Upper lobe of right lung (tissue), 1 donor: Measurements from ENCODE around the gene LONP1. TPM values are rescaled to one million over a fixed set of nuclear protein-coding genes. Genes with fewer than 3 reads are reported as not detected.

Source experiments
- ATAC-seq: fragments of 200-7000 bp; cut with Tn5 transposase; one replicate; pipeline ENCODE4 v1.9.1; 2020; ENCODE audit warnings: mild to moderate bottlenecking, moderate library complexity
- DNase-seq: peaks from one replicate; pipeline ENCODE4 v3.0.0-alpha.2; 2020
- H3K27ac ChIP-seq: fragments of 200-600 bp; one replicate; pipeline ENCODE4 v1.8.0; 2022
- H3K27me3 ChIP-seq: fragments of 200-600 bp; one replicate; pipeline ENCODE4 v1.8.0; 2022; ENCODE audit warnings: mild to moderate bottlenecking
- H3K36me3 ChIP-seq: fragments of 200-600 bp; one replicate; pipeline ENCODE4 v1.8.0; 2022
- H3K4me1 ChIP-seq: fragments of 200-600 bp; one replicate; pipeline ENCODE4 v1.8.0; 2022
- H3K4me3 ChIP-seq: fragments of 200-600 bp; one replicate; pipeline ENCODE4 v1.8.0; 2022; ENCODE audit warnings: mild to moderate bottlenecking
- H3K9me3 ChIP-seq: fragments of 200-600 bp; one replicate; pipeline ENCODE4 v1.8.0; 2022
- intact Hi-C: fragments of 100-400 bp; cut with DNase I; formaldehyde crosslinking; loops from one replicate; pipeline ENCODE4 v1.11.0; 2022
- total RNA-seq: library from RNA; stranded (reverse); fragmentation: NEBNext Ultra II Directional; extraction: Animal tissue kit (Norgen Biotek cat#: 25700); gene quantifications from one replicate; pipeline ENCODE4 v1.2.1, GENCODE V29; 2021
- TF ChIP-seq, protein P1 (sequence below): fragments of 200-600 bp; IDR thresholded peaks from one replicate; pipeline ENCODE4 v1.8.0; 2022; ENCODE audit warnings: antibody characterized with exemption
- donor health status: DM: no; HTN: yes; CAD: no; lungs with severe emphysema.

Gene LONP1
- total RNA-seq, 1 donor from 2014 or later: 79.1 TPM

DNA sequence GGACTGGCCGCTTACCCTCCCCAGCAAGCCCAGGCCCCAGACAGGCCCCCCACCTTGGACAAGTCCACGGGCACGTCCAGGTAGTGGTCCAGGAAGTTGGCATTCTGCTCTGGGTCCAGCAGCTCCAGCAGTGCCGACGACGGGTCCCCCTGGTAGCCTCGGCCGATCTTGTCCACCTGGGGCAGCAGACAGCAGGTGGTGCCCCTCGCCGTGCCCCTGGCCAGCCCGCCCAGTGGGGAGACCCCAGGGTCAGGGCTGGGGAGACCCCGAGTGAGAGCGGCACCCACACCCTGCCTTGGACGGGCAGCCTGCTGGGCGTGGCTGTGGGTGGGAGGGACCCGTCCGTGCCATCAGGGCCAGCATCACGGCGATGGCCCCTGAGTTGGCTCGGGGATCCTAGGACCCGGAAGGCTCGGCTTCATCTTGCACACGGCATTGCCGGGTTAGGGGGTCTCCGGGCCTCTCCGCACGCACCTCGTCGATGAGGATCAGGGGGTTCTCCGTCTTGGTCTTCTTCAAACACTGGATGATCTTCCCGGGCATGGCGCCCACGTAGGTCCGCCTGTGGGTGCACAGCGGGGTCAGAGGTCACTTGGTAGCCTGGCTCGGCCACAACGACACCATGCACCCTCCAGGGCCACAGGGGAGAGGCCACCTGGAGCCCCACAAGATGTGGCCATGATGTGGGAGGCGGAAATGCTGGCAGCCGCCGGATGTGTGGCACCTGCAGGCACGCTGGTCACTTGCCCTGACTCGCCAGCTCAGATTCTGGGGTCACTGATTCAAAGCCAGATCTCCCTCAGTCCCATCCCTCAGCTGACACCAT, 23.5 kb downstream of the LONP1 start:
- H3K9me3 ChIP-seq: no peaks in the 10 kb centered on the region
- H3K36me3 ChIP-seq: peaks cover 89% of the 10 kb centered on the region
- intact Hi-C loops: no loop called here
- no peak overlapping the region for H3K27ac ChIP-seq
- DNase-seq (no peak), ATAC-seq (no peak)
- peaks cover 9% of the 10 kb centered on the region for H3K4me1 ChIP-seq
- TF ChIP-seq, protein P1, sequence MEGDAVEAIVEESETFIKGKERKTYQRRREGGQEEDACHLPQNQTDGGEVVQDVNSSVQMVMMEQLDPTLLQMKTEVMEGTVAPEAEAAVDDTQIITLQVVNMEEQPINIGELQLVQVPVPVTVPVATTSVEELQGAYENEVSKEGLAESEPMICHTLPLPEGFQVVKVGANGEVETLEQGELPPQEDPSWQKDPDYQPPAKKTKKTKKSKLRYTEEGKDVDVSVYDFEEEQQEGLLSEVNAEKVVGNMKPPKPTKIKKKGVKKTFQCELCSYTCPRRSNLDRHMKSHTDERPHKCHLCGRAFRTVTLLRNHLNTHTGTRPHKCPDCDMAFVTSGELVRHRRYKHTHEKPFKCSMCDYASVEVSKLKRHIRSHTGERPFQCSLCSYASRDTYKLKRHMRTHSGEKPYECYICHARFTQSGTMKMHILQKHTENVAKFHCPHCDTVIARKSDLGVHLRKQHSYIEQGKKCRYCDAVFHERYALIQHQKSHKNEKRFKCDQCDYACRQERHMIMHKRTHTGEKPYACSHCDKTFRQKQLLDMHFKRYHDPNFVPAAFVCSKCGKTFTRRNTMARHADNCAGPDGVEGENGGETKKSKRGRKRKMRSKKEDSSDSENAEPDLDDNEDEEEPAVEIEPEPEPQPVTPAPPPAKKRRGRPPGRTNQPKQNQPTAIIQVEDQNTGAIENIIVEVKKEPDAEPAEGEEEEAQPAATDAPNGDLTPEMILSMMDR: no peak
- H3K4me3 ChIP-seq: no peak overlapping the region
- H3K27me3 ChIP-seq: no peaks in the 10 kb centered on the region

DNA sequence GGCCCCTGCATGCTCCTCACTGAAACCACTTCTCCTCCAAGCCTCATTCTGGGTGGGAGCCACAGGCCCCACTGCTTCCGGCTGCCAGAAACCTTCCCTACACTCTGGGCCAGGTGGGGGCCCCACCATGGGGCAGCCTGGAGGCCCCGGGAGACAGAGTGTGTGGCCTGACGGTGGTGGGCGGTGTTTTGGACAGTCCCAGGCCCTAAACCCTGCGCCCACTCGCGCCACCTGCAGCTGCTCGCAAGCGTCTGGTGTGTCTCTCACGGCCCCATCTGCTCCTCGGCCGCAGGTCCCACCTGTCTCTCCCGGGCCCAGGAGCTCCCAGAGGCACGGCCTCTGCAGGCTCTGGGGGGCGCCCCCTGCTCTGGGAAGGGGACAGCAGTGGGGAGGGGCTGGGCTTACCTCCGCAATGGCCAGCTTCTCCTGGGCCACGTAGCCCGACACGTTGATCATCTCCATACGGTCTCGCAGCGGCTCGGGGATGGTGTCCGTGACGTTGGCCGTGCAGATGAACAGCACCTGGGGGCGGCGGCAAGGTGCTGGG, 24.2 kb downstream of the LONP1 start:
- no peaks in the 10 kb centered on the region for H3K9me3 ChIP-seq
- peaks cover 84% of the 10 kb centered on the region for H3K36me3 ChIP-seq
- no peaks in the 10 kb centered on the region for H3K27me3 ChIP-seq
- no peak for ATAC-seq
- intact Hi-C loops: no loop called here
- H3K27ac ChIP-seq: no peak overlapping the region
- DNase-seq: no peak
- no peak overlapping the region for H3K4me3 ChIP-seq
- H3K4me1 ChIP-seq: peaks cover 9% of the 10 kb centered on the region
- TF ChIP-seq, protein P1: no peak

DNA sequence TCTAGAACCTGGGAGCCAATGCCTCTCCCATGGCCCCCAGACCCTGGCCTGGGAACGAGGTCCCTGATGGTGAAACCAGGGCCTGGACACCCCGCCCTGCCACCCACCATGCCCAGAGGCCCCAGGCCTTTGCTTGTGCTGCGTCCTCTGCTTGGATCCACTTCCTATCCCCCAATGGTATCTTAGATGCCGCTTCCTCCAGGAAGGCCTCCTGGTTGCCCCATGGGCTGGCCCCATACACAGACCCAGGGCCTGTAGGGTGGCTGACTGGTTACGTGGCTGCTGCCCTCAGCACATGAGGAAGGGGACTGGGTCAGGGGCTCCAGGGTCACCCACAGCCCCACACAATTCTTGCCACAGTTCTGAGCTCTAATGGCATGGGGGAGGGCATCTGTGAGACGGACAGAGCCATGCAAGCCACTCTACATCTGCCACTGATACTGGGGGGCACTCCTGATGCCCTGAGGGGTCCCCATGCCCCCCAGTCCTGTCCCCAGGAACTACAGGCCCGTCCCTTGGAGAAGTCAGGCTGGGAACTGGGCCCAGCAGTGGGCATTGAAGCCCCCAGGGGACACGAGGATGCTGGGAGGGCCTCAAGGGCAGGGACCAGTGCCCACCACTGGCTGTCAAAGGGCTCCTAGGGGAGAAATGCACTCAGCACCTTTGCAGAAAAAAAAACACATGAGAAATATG, 24.8 kb downstream of the LONP1 start:
- peaks cover 78% of the 10 kb centered on the region for H3K36me3 ChIP-seq
- DNase-seq: no peak
- H3K27me3 ChIP-seq: no peaks in the 10 kb centered on the region
- no peak overlapping the region for H3K4me3 ChIP-seq
- H3K27ac ChIP-seq: no peak overlapping the region
- H3K9me3 ChIP-seq: no peaks in the 10 kb centered on the region
- no peak for ATAC-seq
- peaks cover 9% of the 10 kb centered on the region for H3K4me1 ChIP-seq
- TF ChIP-seq, protein P1: no peak
- intact Hi-C loops: no loop called here

DNA sequence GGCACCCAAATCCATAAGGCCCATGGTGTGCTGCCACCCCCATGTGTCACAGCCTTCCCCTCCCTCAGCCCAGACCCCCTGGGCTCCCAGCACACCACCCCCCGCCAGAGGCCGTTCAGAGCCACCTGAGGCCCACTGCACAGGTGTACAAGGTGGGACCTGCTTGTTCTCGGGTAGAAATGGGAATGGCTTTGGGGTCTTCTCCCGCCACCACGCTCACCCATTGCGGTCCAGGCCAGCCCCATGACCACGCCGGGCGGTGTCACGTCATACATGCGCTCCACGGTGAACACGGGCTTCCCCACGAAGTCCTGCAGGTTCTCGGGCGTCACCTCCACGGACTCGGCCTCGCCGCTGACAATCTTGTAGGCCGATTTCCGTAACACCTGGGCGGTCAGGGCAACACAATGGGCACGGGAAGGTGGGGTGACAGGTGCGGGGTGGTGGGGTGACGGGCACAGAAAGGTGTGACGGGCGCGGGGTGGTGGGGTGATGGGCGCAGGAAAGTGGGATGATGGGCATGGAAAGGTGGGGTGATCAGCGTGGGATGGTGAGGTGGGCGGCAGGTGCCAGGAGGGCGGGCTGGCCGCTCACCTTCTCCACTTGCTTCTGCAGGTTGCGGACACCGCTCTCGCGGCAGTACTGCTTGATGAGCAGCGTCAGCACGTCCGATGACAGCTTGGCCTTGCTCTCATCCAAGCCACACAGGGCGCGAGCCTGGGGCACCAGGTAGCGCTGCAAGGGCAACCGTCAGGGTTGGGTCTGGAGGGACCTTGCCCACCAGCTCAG, 25.6 kb downstream of the LONP1 start:
- no peak for DNase-seq
- H3K4me3 ChIP-seq: no peak overlapping the region
- peaks cover 9% of the 10 kb centered on the region for H3K4me1 ChIP-seq
- ATAC-seq: no peak
- H3K9me3 ChIP-seq: no peaks in the 10 kb centered on the region
- intact Hi-C loops: no loop called here
- H3K36me3 ChIP-seq: peaks cover 71% of the 10 kb centered on the region
- TF ChIP-seq, protein P1: no peak
- no peak overlapping the region for H3K27ac ChIP-seq
- H3K27me3 ChIP-seq: no peaks in the 10 kb centered on the region
